SK-N-SH treated with all-trans-retinoic acid at 6 μM for 48 hours (cell line): Measurements from ENCODE around the gene SP2.

Experiments used
- ATAC-seq: fragments of 200-7000 bp; cut with Tn5 transposase; 3 replicates; pipeline ENCODE4 v1.9.1; 2020; ENCODE audit warnings: mild to moderate bottlenecking, moderate library complexity
- ARNTL ChIP-seq: fragments of 450-650 bp; formaldehyde crosslinking; IDR thresholded peaks from 2 replicates; pipeline ENCODE4 v1.5.0; 2020; ENCODE audit warnings: low read depth, mild to moderate bottlenecking, moderate library complexity, borderline replicate concordance
- BACH2 ChIP-seq: fragments of 250-450 bp; sonication (Bioruptor Pico); IDR thresholded peaks from 2 replicates; pipeline ENCODE4 v1.9.0; 2021; ENCODE audit warnings: mild to moderate bottlenecking, borderline replicate concordance
- CSDC2 ChIP-seq: fragments of 250-450 bp; sonication (Bioruptor Pico); IDR thresholded peaks from 2 replicates; pipeline ENCODE4 v1.5.0; 2020; ENCODE audit warnings: mild to moderate bottlenecking, moderate library complexity
- ESRRG ChIP-seq: fragments of 250-450 bp; sonication (Bioruptor Pico); IDR thresholded peaks from 2 replicates; pipeline ENCODE4 v1.6.1; 2021; ENCODE audit warnings: mild to moderate bottlenecking
- GLIS3 ChIP-seq: fragments of 250-450 bp; sonication (Bioruptor Pico); IDR thresholded peaks from 2 replicates; pipeline ENCODE4 v1.5.0; 2020; ENCODE audit warnings: mild to moderate bottlenecking, moderate library complexity
- ISL1 ChIP-seq: fragments of 250-450 bp; sonication (Bioruptor Pico); IDR thresholded peaks from 2 replicates; pipeline ENCODE4 v2.1.2; 2022; ENCODE audit warnings: mild to moderate bottlenecking, moderate library complexity
- OSR1 ChIP-seq: fragments of 250-450 bp; sonication (Bioruptor Pico); IDR thresholded peaks from 2 replicates; pipeline ENCODE4 v1.8.0; 2022; ENCODE audit warnings: moderate library complexity, mild to moderate bottlenecking, inconsistent platforms
- PPARA ChIP-seq: fragments of 250-450 bp; sonication (Bioruptor Pico); IDR thresholded peaks from 2 replicates; pipeline ENCODE4 v1.5.0; 2020; ENCODE audit warnings: mild to moderate bottlenecking, borderline replicate concordance
- RARB ChIP-seq: fragments of 250-450 bp; sonication (Bioruptor Pico); IDR thresholded peaks from 2 replicates; pipeline ENCODE4 v1.8.0; 2021; ENCODE audit warnings: mild to moderate bottlenecking, moderate library complexity
- SNAI2 ChIP-seq: fragments of 250-450 bp; sonication (Bioruptor Pico); IDR thresholded peaks from 2 replicates; pipeline ENCODE4 v1.5.0; 2020; ENCODE audit warnings: mild to moderate bottlenecking, moderate library complexity
- TCF4 ChIP-seq: fragments of 250-450 bp; sonication (Bioruptor Pico); IDR thresholded peaks from 2 replicates; pipeline ENCODE4 v1.8.0; 2021; ENCODE audit warnings: mild to moderate bottlenecking, moderate library complexity, borderline replicate concordance
- TOX ChIP-seq: fragments of 250-450 bp; sonication (Bioruptor Pico); IDR thresholded peaks from 2 replicates; pipeline ENCODE4 v1.8.0; 2021; ENCODE audit warnings: mild to moderate bottlenecking, moderate library complexity, borderline replicate concordance
- ZC3H10 ChIP-seq: fragments of 250-450 bp; sonication (Bioruptor Pico); IDR thresholded peaks from 2 replicates; pipeline ENCODE4 v1.5.1; 2021; ENCODE audit warnings: mild to moderate bottlenecking, moderate library complexity
- ZFP3 ChIP-seq: fragments of 250-450 bp; sonication (Bioruptor Pico); IDR thresholded peaks from 2 replicates; pipeline ENCODE4 v1.5.0; 2020; ENCODE audit warnings: mild to moderate bottlenecking, moderate library complexity
- ZFP30 ChIP-seq: fragments of 450-650 bp; formaldehyde crosslinking; IDR thresholded peaks from 2 replicates; pipeline ENCODE4 v1.5.0; 2022; ENCODE audit warnings: mild to moderate bottlenecking, moderate library complexity
- ZNF565 ChIP-seq: fragments of 450-650 bp; formaldehyde crosslinking; conservative IDR thresholded peaks from 2 replicates; pipeline ENCODE4 v1.5.0; 2020; ENCODE audit warnings: low read depth, mild to moderate bottlenecking, moderate library complexity
- ZNF70 ChIP-seq: fragments of 450-650 bp; formaldehyde crosslinking; IDR thresholded peaks from 2 replicates; pipeline ENCODE4 v1.5.0; 2020; ENCODE audit warnings: mild to moderate bottlenecking, moderate library complexity
- ZNF8 ChIP-seq: fragments of 450-650 bp; formaldehyde crosslinking; IDR thresholded peaks from 2 replicates; pipeline ENCODE4 v1.5.0; 2020; ENCODE audit warnings: mild to moderate bottlenecking, moderate library complexity
- TF ChIP-seq, protein P1 (sequence below): fragments of 250-450 bp; sonication (Bioruptor Pico); IDR thresholded peaks from 2 replicates; pipeline ENCODE4 v1.5.0; 2020; ENCODE audit warnings: mild to moderate bottlenecking, moderate library complexity
- TF ChIP-seq, protein P2 (sequence below): fragments of 250-450 bp; sonication (Bioruptor Pico); IDR thresholded peaks from 2 replicates; pipeline ENCODE4 v1.5.1; 2021; ENCODE audit warnings: mild to moderate bottlenecking, moderate library complexity
- TF ChIP-seq, protein P3 (sequence below): fragments of 250-450 bp; sonication (Bioruptor Pico); IDR thresholded peaks from 2 replicates; pipeline ENCODE4 v1.8.0; 2021; ENCODE audit warnings: low read depth, mild to moderate bottlenecking, moderate library complexity, borderline replicate concordance
- TF ChIP-seq, protein P4 (sequence below): fragments of 250-450 bp; sonication (Bioruptor Pico); IDR thresholded peaks from 2 replicates; pipeline ENCODE4 v1.8.0; 2020; ENCODE audit warnings: mild to moderate bottlenecking, moderate library complexity, borderline replicate concordance

SP2 gene

DNA sequence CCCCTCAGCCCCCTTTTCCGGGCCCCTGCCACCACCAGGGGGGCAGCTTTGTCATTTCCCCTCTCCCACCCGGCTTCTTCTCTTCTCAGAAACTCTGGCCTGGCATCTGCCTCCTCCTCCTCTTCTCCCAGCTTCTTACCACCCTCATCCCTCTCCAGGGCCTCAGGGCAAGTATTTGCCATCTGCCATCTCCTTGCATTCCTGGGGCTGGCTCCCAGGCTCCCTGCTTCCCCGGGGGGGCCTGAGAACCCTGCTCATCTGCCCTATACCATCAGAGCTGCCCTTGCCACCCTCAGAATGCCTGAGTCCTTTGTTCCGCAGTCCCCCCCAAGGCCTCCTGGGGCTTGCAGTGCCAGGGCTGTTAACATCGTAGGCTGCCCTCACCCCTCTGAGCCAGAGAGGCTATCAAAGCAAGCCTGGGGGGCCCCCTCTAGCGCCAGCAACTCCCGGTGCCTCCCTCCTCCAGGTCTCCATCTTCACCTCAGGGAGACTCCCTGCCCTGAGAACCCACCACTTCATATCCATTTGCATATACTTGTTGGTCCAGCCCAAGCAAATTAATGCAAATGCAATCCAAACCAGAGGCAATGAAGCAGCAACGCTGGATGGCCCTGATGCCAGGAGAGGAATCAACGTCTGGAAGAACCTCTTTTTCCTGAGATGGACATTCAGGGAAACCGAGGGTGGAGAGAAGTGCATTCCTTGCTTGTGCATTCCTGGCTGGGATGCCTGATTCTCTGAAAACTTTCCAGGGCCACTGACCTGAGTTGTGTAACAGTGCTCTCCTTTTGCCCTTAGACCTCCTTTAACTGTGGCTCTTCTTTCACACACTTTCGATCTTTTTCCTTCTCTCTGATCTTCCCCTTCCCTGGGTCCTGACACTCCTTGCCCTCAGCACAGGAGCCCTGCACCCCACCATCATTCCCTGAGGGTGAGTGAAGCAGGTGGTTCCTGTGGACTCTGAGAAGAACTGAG, 20.7 kb upstream of the SP2 start:
- TF ChIP-seq ZFP3 (no peak), OSR1 (CRISPR knock-in tag) (no peak), PPARA (CRISPR knock-in tag) (no peak), SNAI2 (CRISPR knock-in tag) (no peak), ZFP30 (CRISPR knock-in tag) (no peak), ZNF8 (CRISPR knock-in tag) (no peak), GLIS3 (CRISPR knock-in tag) (no peak), ZNF565 (no peak), ESRRG (CRISPR knock-in tag) (no peak), TCF4 (CRISPR knock-in tag) (no peak), BACH2 (no peak), ZNF70 (CRISPR knock-in tag) (no peak), ARNTL (CRISPR knock-in tag) (no peak), RARB (CRISPR knock-in tag) (no peak), ISL1 (CRISPR knock-in tag) (no peak)
- TF ChIP-seq, protein P1, sequence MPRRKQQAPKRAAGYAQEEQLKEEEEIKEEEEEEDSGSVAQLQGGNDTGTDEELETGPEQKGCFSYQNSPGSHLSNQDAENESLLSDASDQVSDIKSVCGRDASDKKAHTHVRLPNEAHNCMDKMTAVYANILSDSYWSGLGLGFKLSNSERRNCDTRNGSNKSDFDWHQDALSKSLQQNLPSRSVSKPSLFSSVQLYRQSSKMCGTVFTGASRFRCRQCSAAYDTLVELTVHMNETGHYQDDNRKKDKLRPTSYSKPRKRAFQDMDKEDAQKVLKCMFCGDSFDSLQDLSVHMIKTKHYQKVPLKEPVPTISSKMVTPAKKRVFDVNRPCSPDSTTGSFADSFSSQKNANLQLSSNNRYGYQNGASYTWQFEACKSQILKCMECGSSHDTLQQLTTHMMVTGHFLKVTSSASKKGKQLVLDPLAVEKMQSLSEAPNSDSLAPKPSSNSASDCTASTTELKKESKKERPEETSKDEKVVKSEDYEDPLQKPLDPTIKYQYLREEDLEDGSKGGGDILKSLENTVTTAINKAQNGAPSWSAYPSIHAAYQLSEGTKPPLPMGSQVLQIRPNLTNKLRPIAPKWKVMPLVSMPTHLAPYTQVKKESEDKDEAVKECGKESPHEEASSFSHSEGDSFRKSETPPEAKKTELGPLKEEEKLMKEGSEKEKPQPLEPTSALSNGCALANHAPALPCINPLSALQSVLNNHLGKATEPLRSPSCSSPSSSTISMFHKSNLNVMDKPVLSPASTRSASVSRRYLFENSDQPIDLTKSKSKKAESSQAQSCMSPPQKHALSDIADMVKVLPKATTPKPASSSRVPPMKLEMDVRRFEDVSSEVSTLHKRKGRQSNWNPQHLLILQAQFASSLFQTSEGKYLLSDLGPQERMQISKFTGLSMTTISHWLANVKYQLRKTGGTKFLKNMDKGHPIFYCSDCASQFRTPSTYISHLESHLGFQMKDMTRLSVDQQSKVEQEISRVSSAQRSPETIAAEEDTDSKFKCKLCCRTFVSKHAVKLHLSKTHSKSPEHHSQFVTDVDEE (CRISPR knock-in tag) = no peak
- TF ChIP-seq, protein P2, sequence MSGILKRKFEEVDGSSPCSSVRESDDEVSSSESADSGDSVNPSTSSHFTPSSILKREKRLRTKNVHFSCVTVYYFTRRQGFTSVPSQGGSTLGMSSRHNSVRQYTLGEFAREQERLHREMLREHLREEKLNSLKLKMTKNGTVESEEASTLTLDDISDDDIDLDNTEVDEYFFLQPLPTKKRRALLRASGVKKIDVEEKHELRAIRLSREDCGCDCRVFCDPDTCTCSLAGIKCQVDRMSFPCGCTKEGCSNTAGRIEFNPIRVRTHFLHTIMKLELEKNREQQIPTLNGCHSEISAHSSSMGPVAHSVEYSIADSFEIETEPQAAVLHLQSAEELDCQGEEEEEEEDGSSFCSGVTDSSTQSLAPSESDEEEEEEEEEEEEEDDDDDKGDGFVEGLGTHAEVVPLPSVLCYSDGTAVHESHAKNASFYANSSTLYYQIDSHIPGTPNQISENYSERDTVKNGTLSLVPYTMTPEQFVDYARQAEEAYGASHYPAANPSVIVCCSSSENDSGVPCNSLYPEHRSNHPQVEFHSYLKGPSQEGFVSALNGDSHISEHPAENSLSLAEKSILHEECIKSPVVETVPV (CRISPR knock-in tag) = no peak
- TF ChIP-seq, protein P3, sequence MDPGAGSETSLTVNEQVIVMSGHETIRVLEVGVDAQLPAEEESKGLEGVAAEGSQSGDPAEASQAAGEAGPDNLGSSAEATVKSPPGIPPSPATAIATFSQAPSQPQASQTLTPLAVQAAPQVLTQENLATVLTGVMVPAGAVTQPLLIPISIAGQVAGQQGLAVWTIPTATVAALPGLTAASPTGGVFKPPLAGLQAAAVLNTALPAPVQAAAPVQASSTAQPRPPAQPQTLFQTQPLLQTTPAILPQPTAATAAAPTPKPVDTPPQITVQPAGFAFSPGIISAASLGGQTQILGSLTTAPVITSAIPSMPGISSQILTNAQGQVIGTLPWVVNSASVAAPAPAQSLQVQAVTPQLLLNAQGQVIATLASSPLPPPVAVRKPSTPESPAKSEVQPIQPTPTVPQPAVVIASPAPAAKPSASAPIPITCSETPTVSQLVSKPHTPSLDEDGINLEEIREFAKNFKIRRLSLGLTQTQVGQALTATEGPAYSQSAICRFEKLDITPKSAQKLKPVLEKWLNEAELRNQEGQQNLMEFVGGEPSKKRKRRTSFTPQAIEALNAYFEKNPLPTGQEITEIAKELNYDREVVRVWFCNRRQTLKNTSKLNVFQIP (CRISPR knock-in tag) = no peak
- ATAC-seq = no peak

DNA sequence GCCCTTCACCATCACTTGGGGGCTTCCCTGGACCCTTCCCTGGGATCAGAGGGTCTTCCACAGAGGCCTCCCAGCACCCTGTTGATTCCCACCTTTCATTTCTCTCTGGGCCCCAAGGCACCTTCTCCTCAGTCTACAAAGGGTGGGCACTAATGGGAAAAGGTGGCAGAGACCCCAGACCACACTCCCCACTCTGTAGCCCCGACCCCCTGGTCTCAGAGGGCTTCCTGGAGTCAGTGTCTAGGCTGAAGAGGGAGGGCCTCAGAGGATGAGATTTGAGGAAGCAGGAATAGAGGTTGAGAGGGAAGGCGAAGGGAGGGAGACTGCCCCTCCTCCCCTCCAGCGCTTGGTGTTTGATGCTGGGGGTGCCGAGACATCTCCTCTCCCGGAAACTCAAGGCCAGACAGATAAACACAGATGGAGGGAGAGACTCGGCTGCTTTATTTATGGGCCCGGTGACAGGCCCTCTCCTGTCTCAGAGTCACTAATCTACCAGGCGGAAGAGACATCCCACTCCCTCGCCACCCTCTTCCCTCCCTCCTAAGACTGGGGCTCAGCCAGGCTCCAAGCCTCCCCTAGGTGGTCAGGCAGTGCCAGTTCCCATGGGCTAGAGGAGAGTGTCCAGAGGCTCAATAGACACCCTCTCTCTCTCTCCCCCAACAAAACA, 18.5 kb upstream of the SP2 start:
- TF ChIP-seq, protein P2 (CRISPR knock-in tag) = no peak
- TF ChIP-seq ZFP3 = no peak
- no peak for TF ChIP-seq ZFP30 (CRISPR knock-in tag)
- TF ChIP-seq ARNTL (CRISPR knock-in tag) = no peak
- no peak for TF ChIP-seq CSDC2 (CRISPR knock-in tag)
- TF ChIP-seq TOX (CRISPR knock-in tag) = no peak
- no peak for TF ChIP-seq TCF4 (CRISPR knock-in tag)
- no peak for TF ChIP-seq BACH2
- TF ChIP-seq, protein P4, sequence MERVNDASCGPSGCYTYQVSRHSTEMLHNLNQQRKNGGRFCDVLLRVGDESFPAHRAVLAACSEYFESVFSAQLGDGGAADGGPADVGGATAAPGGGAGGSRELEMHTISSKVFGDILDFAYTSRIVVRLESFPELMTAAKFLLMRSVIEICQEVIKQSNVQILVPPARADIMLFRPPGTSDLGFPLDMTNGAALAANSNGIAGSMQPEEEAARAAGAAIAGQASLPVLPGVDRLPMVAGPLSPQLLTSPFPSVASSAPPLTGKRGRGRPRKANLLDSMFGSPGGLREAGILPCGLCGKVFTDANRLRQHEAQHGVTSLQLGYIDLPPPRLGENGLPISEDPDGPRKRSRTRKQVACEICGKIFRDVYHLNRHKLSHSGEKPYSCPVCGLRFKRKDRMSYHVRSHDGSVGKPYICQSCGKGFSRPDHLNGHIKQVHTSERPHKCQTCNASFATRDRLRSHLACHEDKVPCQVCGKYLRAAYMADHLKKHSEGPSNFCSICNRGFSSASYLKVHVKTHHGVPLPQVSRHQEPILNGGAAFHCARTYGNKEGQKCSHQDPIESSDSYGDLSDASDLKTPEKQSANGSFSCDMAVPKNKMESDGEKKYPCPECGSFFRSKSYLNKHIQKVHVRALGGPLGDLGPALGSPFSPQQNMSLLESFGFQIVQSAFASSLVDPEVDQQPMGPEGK (CRISPR knock-in tag) = no peak
- no peak for TF ChIP-seq ESRRG (CRISPR knock-in tag)
- no peak for TF ChIP-seq ZC3H10 (CRISPR knock-in tag)
- no peak for TF ChIP-seq ZNF70 (CRISPR knock-in tag)
- no peak for TF ChIP-seq ZNF565
- TF ChIP-seq, protein P3 (CRISPR knock-in tag) = no peak
- no peak for ATAC-seq
